Adipose tissue (tissue), 3 donors: Measurements from ENCODE around the gene BCAR1. TPM values are rescaled to one million over a fixed set of nuclear protein-coding genes. Genes with fewer than 3 reads are reported as not detected.

Source experiments
- H3K27ac ChIP-seq: one replicate; pipeline ENCODE4 v1.5.1; 2013; ENCODE audit warnings: low read depth, low read length
- WGBS, 3 donors: extraction: QIAGEN DNeasy Blood & Tissue Kit; methylation state at CpG; one replicate each; pipeline ENCODE4 v1.1.7; 2013; 5-methylcytosine and 5-hydroxymethylcytosine counted together
- polyA plus RNA-seq, 3 donors: library from polyadenylated mRNA; stranded (reverse); fragments of 200-250 nt; gene quantifications; one replicate each; pipeline ENCODE4 v1.2.3, GENCODE V29; 2013
- donor health status: healthy with polysubstance abuse.
- donor health status: Bipolar disorder and iron deficiency.
- donor health status: healthy.

Gene BCAR1
- polyA plus RNA-seq, 3 donors, result 28.6 to 64.0 (median 28.7) TPM

- WGBS, 3 donors, result 45 to 47% (median 46%) methylated on average over 14 of the region's 14 CpGs
- H3K27ac ChIP-seq, result no peak overlapping the region
Observed at GRCh38 chr16:75197522-75198134, 53.8 kb downstream of the BCAR1 start.

GRCh38 chr16:75196836-75197235, 54.6 kb downstream of the BCAR1 start:
- 61 to 70% (median 64%) methylated on average over 9 of the region's 9 CpGs for WGBS, 3 donors
- H3K27ac ChIP-seq, result no peak overlapping the region

GRCh38 chr16:75195811-75196790, 55.3 kb downstream of the BCAR1 start:
- no peak overlapping the region for H3K27ac ChIP-seq
- WGBS, 3 donors, result 81 to 84% (median 83%) methylated on average over 24 of the region's 24 CpGs

GRCh38 chr16:75193730-75194444, 57.5 kb downstream of the BCAR1 start:
- 84 to 87% (median 85%) methylated on average over 10 of the region's 10 CpGs for WGBS, 3 donors

GRCh38 chr16:75193265-75193650, 58.2 kb downstream of the BCAR1 start:
- no peak overlapping the region for H3K27ac ChIP-seq
- 91 to 97% (median 97%) methylated on average over 4 of the region's 4 CpGs for WGBS, 3 donors

More at GRCh38 chr16:75193730-75194444, 57.5 kb downstream of the BCAR1 start:
- H3K27ac ChIP-seq, result no peak overlapping the region

GRCh38 chr16:75192606-75193264, 58.7 kb downstream of the BCAR1 start:
- WGBS, 3 donors, result 90 to 95% (median 92%) methylated on average over 21 of the region's 21 CpGs

GRCh38 chr16:75189638-75190245, 61.7 kb downstream of the BCAR1 start:
- 79 to 89% (median 79%) methylated on average over 8 of the region's 8 CpGs for WGBS, 3 donors
- H3K27ac ChIP-seq, result no peak overlapping the region

More at GRCh38 chr16:75192606-75193264, 58.7 kb downstream of the BCAR1 start:
- H3K27ac ChIP-seq, result no peak overlapping the region

GRCh38 chr16:75188832-75189477, 62.5 kb downstream of the BCAR1 start:
- WGBS, 3 donors, result 80 to 89% (median 88%) methylated on average over 14 of the region's 14 CpGs
- H3K27ac ChIP-seq, result no peak overlapping the region

GRCh38 chr16:75181630-75182029, 69.8 kb downstream of the BCAR1 start:
- H3K27ac ChIP-seq, result no peak overlapping the region
- WGBS, 3 donors, result 21 to 48% (median 27%) methylated on average over 3 of the region's 3 CpGs

- WGBS, 3 donors, result 94 to 97% (median 94%) methylated on average over 6 of the region's 6 CpGs
- no peak overlapping the region for H3K27ac ChIP-seq
Observed at GRCh38 chr16:75179208-75179607, 72.2 kb downstream of the BCAR1 start.

Other genes starting within 250 kb of the BCAR1 start
- gene LDHD, start 134.8 kb downstream of the BCAR1 start, polyA plus RNA-seq, result 10 to 100 TPM; 18.8 to 68.6 (median 25.6) TPM
- 1 to 10 TPM; 1.7 to 7.1 (median 3.4) TPM for gene ZFP1, start 103.1 kb downstream of the BCAR1 start, polyA plus RNA-seq
- gene CTRB2, start 44.5 kb downstream of the BCAR1 start, polyA plus RNA-seq, result over 10,000 TPM in 1 of 3 donors, 10 to 100 TPM in 1, 1 to 10 TPM in 1; 1.9 to 31,205 (median 11.5) TPM
- gene CTRB1, start 32.6 kb downstream of the BCAR1 start, polyA plus RNA-seq, result over 10,000 TPM in 1 of 3 donors, 1 to 10 TPM in 2; 1.8 to 25,796 (median 9.4) TPM
- gene CFDP1, start 181.9 kb upstream of the BCAR1 start, polyA plus RNA-seq, result 100 to 1,000 TPM in 1 of 3 donors, 10 to 100 TPM in 2; 40.9 to 113 (median 45.5) TPM
- 10 to 100 TPM in 1 of 3 donors, 1 to 10 TPM in 2; 3.3 to 10.7 (median 6.6) TPM for gene TMEM170A, start 213.1 kb upstream of the BCAR1 start, polyA plus RNA-seq
- gene CHST6, start 243.8 kb upstream of the BCAR1 start, polyA plus RNA-seq, result under 1 TPM; under 0.01 to 0.06 (median 0.04) TPM